ENCODE results near the gene PPFIA1. TPM values are rescaled to one million over a fixed set of nuclear protein-coding genes. Genes with fewer than 3 reads are reported as not detected.

PPFIA1 gene
- total and polyA plus RNA-seq, 2 of the 8 experiments (the other 6 are each of a cell fraction or from before 2014, with no cell fraction given) = 44.3 to 73.5 TPM

DNA sequence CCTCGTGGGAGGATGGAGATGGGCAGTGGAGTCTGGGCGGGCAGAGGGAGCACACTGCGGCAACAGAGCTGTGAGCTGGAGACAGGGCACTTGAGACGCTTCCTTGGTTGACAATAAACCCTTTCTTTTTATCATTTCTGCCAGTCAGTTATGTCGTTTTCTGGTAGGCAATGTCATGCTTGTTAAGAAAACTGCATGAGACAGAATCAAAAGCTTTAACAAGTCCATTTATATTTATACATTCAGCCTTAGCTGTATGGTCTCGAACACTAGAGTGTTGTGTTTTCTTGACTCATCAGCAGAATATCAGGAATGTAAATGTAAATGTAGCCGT lies 31.9 kb downstream of the PPFIA1 start (continued):
- TF ChIP-seq JUND (IDR thresholded peaks at IDR 0.05; ENCODE audit: low read length) (no peak), RAD21 (IDR thresholded peaks at IDR 0.05 in 1 of 2, conservative IDR thresholded peaks at IDR 0.05 in 1 of 2; ENCODE audit: low read depth in 2 of 2, low read length in 2 of 2) (no peak), SIX5 (IDR thresholded peaks at IDR 0.05; ENCODE audit: low read depth, low read length) (no peak), SUZ12 (IDR thresholded peaks at IDR 0.05; ENCODE audit: low read length) (no peak), SIN3A (conservative IDR thresholded peaks at IDR 0.05 in 1 of 2, IDR thresholded peaks at IDR 0.05 in 1 of 2; ENCODE audit: low read depth in 1 of 2, low read length in 2 of 2) (no peak)

Data from H1 (cell line).